Ovary (tissue), 3 donors: ENCODE measurements around the gene GPR4.

Experiments
- POLR2A ChIP-seq: fragments of 450-650 bp; IDR thresholded peaks from one replicate; pipeline ENCODE4 v1.6.1; 2017; ENCODE audit warnings: antibody characterized with exemption, mild to moderate bottlenecking, moderate library complexity
- TF ChIP-seq, protein P1 (sequence below), 3 donors: fragments of 450-650 bp in 2 of 3; fragments of 200-600 bp in 1 of 3; IDR thresholded peaks; one replicate each; pipeline versions ENCODE4 v1.5.1 to v1.8.0; 2016 to 2022; ENCODE audit warnings: antibody characterized with exemption in 3 of 3, mild to moderate bottlenecking in 1 of 3
- donor health status: DM: no; HTN: no; CAD: no.

DNA sequence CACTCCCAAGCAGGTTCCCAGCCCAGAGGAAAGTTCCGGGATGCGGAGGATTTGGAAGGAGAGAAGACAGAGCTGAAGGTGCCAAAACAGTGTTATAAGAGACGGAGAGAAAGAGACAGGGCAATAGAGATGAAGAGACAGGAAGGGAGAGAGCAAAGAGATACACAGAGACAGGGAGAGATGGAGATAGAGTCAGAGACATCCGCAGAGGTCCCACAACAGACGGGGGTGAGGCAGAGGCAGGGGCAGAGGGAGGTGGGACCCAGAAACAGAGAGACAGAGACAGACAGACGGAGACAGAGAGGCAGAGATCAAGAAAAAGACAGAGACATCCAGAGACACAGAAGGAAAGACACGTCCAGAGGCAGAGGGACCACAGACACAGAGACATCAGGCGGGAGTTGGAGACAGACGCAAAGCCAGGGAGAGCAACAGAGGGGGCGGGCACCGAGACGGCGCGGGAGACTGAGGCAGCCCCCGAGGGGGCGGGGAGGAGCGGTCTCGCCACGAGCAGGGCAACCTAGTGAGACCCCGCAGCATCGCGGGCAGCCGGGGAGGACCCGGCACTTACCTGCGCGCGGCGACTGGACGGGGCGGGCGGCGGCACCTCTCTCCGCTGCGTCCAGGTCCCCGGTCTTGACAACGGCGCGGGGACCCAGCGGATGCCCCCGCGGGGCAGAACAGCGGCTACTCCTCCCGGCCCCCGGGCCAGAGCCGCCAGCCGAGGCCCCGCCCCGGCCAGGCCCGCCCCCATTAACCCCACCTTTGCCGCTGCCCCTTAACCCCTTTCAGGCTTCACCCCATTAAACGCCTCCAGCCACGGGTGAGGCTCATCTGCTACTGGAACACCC lies at the start of gene GPR4:
- TF ChIP-seq, protein P1, sequence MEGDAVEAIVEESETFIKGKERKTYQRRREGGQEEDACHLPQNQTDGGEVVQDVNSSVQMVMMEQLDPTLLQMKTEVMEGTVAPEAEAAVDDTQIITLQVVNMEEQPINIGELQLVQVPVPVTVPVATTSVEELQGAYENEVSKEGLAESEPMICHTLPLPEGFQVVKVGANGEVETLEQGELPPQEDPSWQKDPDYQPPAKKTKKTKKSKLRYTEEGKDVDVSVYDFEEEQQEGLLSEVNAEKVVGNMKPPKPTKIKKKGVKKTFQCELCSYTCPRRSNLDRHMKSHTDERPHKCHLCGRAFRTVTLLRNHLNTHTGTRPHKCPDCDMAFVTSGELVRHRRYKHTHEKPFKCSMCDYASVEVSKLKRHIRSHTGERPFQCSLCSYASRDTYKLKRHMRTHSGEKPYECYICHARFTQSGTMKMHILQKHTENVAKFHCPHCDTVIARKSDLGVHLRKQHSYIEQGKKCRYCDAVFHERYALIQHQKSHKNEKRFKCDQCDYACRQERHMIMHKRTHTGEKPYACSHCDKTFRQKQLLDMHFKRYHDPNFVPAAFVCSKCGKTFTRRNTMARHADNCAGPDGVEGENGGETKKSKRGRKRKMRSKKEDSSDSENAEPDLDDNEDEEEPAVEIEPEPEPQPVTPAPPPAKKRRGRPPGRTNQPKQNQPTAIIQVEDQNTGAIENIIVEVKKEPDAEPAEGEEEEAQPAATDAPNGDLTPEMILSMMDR (IDR thresholded peaks at IDR 0.05), result no peak
- TF ChIP-seq POLR2A, result no peak
